ENCODE measurements around the gene RSAD2. TPM values are rescaled to one million over a fixed set of nuclear protein-coding genes. Genes with fewer than 3 reads are reported as not detected.
"Not testable (repeated sequence)": the region's sequence is repeated elsewhere in the genome, so short reads cannot be mapped to it uniquely, and the experiment has no call there.

Gene RSAD2
- total and polyA plus RNA-seq, 2 of the 4 experiments (the other 2 are of a cell fraction), result not detected

- no peak overlapping the region for H3K27ac ChIP-seq (ENCODE audit: insufficient read depth, low read length)
- no peak overlapping the region for H2BK15ac ChIP-seq (ENCODE audit: low read depth, low read length)
- H2AK9ac ChIP-seq (replicated peaks; ENCODE audit: low read depth, low read length, poor library complexity), result no peak overlapping the region
- H3K14ac ChIP-seq (replicated peaks; ENCODE audit: low read depth, low read length), result no peak overlapping the region
- no peak overlapping the region for H2AK5ac ChIP-seq (ENCODE audit: low read depth, low read length)
- intact Hi-C loops (cut with micrococcal nuclease), result no loop called here
- no peaks in the 10 kb centered on the region for H3K4me1 ChIP-seq (ENCODE audit: control insufficient read depth, insufficient read depth, low read length)
- H3K56ac ChIP-seq (ENCODE audit: extremely low read depth, insufficient read depth, low read length), result no peak overlapping the region
- ChIA-PET POLR2A (ENCODE audit: unreplicated experiment) (interaction anchor here (0.6 kb wide), 2 partner anchors 24 to 33 kb away, joined by 3 to 9 read pairs; no protein-coding TSS in a partner anchor), CTCF (interaction anchor here (0.7 kb wide), 1 partner anchor 137 kb away, joined by 6 read pairs; no protein-coding TSS in a partner anchor)
- H2BK5ac ChIP-seq (ENCODE audit: low read depth, low read length, poor library complexity, severe bottlenecking), result no peak overlapping the region
- no peak overlapping the region for H4K5ac ChIP-seq (ENCODE audit: low read depth, low read length)
- in situ Hi-C loops (cut with MboI; ENCODE audit: low sequenced_read_pairs), result no loop called here
- no peak overlapping the region for H3K18ac ChIP-seq (ENCODE audit: low read depth, low read length)
- no peaks in the 10 kb centered on the region for H3K9me1 ChIP-seq (ENCODE audit: insufficient read depth, low read length)
- no peak overlapping the region for H2AFZ ChIP-seq (replicated peaks; ENCODE audit: low read length, poor library complexity)
- no peaks in the 10 kb centered on the region; the same call in 1 of the 2 replicates for H3K27me3 ChIP-seq (ENCODE audit: control insufficient read depth, insufficient read depth, low read length)
- TF ChIP-seq MAFK (IDR thresholded peaks at IDR 0.05; ENCODE audit: low read depth, low read length) (no peak), CEBPB (IDR thresholded peaks at IDR 0.05; ENCODE audit: low read depth, low read length) (0 out of 2 replicates have a peak, but pooled peaks have one; percentile 9)
- no peak overlapping the region for H3K23ac ChIP-seq (ENCODE audit: low read depth, low read length)
- H3K4me2 ChIP-seq (ENCODE audit: low read depth, low read length), result no peak overlapping the region
- no peaks in the 10 kb centered on the region for H3K79me1 ChIP-seq (ENCODE audit: low read depth in 1 of 2, low read length in 2 of 2)
- H3K4ac ChIP-seq (ENCODE audit: low read depth, low read length), result no peak overlapping the region
- H3K4me3 ChIP-seq (ENCODE audit: insufficient read depth, low read depth, low read length), result no peak overlapping the region
- H3K9me3 ChIP-seq (ENCODE audit: control insufficient read depth, insufficient read depth, low read length), result no peaks in the 10 kb centered on the region
- H2BK20ac ChIP-seq (ENCODE audit: low read depth, low read length), result no peak overlapping the region
- H2BK120ac ChIP-seq (ENCODE audit: low read depth, low read length), result no peak overlapping the region
- no TSS peak for BruUV-seq (replicated peaks)
- H3K36me3 ChIP-seq (ENCODE audit: control insufficient read depth, insufficient read depth, low read length), result no peaks in the 10 kb centered on the region
- no peak for ATAC-seq (ENCODE audit: low read depth)
- no peak overlapping the region for H4K91ac ChIP-seq (ENCODE audit: insufficient read depth, low read depth, low read length)
- no peak overlapping the region for H4K8ac ChIP-seq (ENCODE audit: low read depth in 2 of 2, low read length in 2 of 2)
- dilution Hi-C loops (cut with HindIII; ENCODE audit: low sequenced_read_pairs, unreplicated experiment), result no loop called here
- no peak for DNase-seq
- WGBS, 2 experiments (ENCODE audit: extremely low coverage in 2 of 2, insufficient read length in 1 of 2), result no CpG with 5 or more reads among the region's 1 CpG
- no peaks in the 10 kb centered on the region for H4K20me1 ChIP-seq (ENCODE audit: insufficient read depth, low read length)
- H3K9ac ChIP-seq (ENCODE audit: low read depth, low read length), result no peak overlapping the region
Measured at GRCh38 chr2:6856548-6856920, 21.0 kb upstream of the RSAD2 start.

- H3K4me2 ChIP-seq (ENCODE audit: low read depth, low read length); H2BK120ac ChIP-seq (ENCODE audit: low read depth, low read length); POLR2A ChIA-PET (ENCODE audit: unreplicated experiment); H4K5ac ChIP-seq (ENCODE audit: low read depth, low read length); CTCF ChIA-PET; ATAC-seq (ENCODE audit: low read depth); H3K4ac ChIP-seq (ENCODE audit: low read depth, low read length); H3K9ac ChIP-seq (ENCODE audit: low read depth, low read length); H2AK5ac ChIP-seq (ENCODE audit: low read depth, low read length); BruUV-seq (replicated peaks); H4K20me1 ChIP-seq (ENCODE audit: insufficient read depth, low read length); H3K27me3 ChIP-seq (ENCODE audit: control insufficient read depth, insufficient read depth, low read length); DNase-seq; H3K9me3 ChIP-seq (ENCODE audit: control insufficient read depth, insufficient read depth, low read length); intact Hi-C loops (cut with micrococcal nuclease); H2BK5ac ChIP-seq (ENCODE audit: low read depth, low read length, poor library complexity, severe bottlenecking); H3K56ac ChIP-seq (ENCODE audit: extremely low read depth, insufficient read depth, low read length); H3K14ac ChIP-seq (replicated peaks; ENCODE audit: low read depth, low read length); H3K4me1 ChIP-seq (ENCODE audit: control insufficient read depth, insufficient read depth, low read length); H4K8ac ChIP-seq (ENCODE audit: low read depth in 2 of 2, low read length in 2 of 2); H3K18ac ChIP-seq (ENCODE audit: low read depth, low read length); H3K27ac ChIP-seq (ENCODE audit: insufficient read depth, low read length); H3K4me3 ChIP-seq (ENCODE audit: insufficient read depth, low read depth, low read length); dilution Hi-C loops (cut with HindIII; ENCODE audit: low sequenced_read_pairs, unreplicated experiment); H2AK9ac ChIP-seq (replicated peaks; ENCODE audit: low read depth, low read length, poor library complexity); H3K23ac ChIP-seq (ENCODE audit: low read depth, low read length); H4K91ac ChIP-seq (ENCODE audit: insufficient read depth, low read depth, low read length); H3K36me3 ChIP-seq (ENCODE audit: control insufficient read depth, insufficient read depth, low read length); H2BK20ac ChIP-seq (ENCODE audit: low read depth, low read length); in situ Hi-C loops (cut with MboI; ENCODE audit: low sequenced_read_pairs); H2AFZ ChIP-seq (replicated peaks; ENCODE audit: low read length, poor library complexity); H3K79me1 ChIP-seq (ENCODE audit: low read depth in 1 of 2, low read length in 2 of 2); H2BK15ac ChIP-seq (ENCODE audit: low read depth, low read length); H3K9me1 ChIP-seq (ENCODE audit: insufficient read depth, low read length): not testable (repeated sequence)
- WGBS, 2 experiments (ENCODE audit: extremely low coverage in 2 of 2, insufficient read length in 1 of 2), result no CpG with 5 or more reads among the region's 4 CpGs
Measured at GRCh38 chr2:6858466-6859027, 19.0 kb upstream of the RSAD2 start.

All from IMR-90 (cell line).